Tibial nerve (tissue), 4 donors: Measurements from ENCODE around the gene PRR9. TPM values are rescaled to one million over a fixed set of nuclear protein-coding genes. Genes with fewer than 3 reads are reported as not detected.
"Not testable (repeated sequence)": the region's sequence is repeated elsewhere in the genome, so short reads cannot be mapped to it uniquely, and the experiment has no call there.

Experiments used
- DNase-seq, 2 donors: peaks; one replicate each; pipeline ENCODE4 v3.0.0-alpha.2; 2019; ENCODE audit warnings: low spot score in 2 of 2
- H3K27ac ChIP-seq, 4 donors: fragments of 200-600 bp; sonication (generic) in 3 of 4; one replicate each; pipeline ENCODE4 v1.5.1; 2017 to 2019; ENCODE audit warnings: mild to moderate bottlenecking in 1 of 4
- H3K27me3 ChIP-seq, 2 donors: fragments of 200-600 bp; sonication (generic) in 1 of 2; one replicate each; pipeline versions ENCODE4 v1.5.1 to v1.6.0; 2017 to 2019
- H3K36me3 ChIP-seq, 3 donors: fragments of 200-600 bp; sonication (generic); one replicate each; pipeline ENCODE4 v1.5.1; 2018 to 2019
- H3K4me1 ChIP-seq, 4 donors: fragments of 200-600 bp; sonication (generic) in 3 of 4; one replicate each; pipeline ENCODE4 v1.5.1; 2017 to 2019
- H3K4me3 ChIP-seq, 4 donors: fragments of 200-600 bp; sonication (generic) in 3 of 4; one replicate each; pipeline ENCODE4 v1.5.1; 2017 to 2019; ENCODE audit warnings: mild to moderate bottlenecking in 1 of 4, moderate library complexity in 1 of 4
- H3K9me3 ChIP-seq, 4 donors: fragments of 200-600 bp; sonication (generic) in 3 of 4; one replicate each; pipeline ENCODE4 v1.5.1; 2017 to 2019
- EP300 ChIP-seq, 2 donors: sonication (generic); formaldehyde crosslinking; IDR thresholded peaks; one replicate each; pipeline ENCODE4 v1.6.1; 2017; ENCODE audit warnings: antibody characterized with exemption in 2 of 2, mild to moderate bottlenecking in 1 of 2
- POLR2A ChIP-seq, 2 donors: fragments of 450-650 bp; IDR thresholded peaks; one replicate each; pipeline ENCODE4 v1.6.1; 2017; ENCODE audit warnings: antibody characterized with exemption in 2 of 2, mild to moderate bottlenecking in 2 of 2, moderate library complexity in 2 of 2
- WGBS, 2 donors: methylation state at CpG; one replicate each; pipeline ENCODE4 v1.1.5; 2018; 5-methylcytosine and 5-hydroxymethylcytosine counted together
- total RNA-seq, 4 donors: library from RNA; depleted of rRNA; stranded (reverse); fragments of >200 nt; gene quantifications; one replicate each; pipeline ENCODE4 v1.1.0, GENCODE V29; 2016
- TF ChIP-seq, protein P1 (sequence below), 5 experiments: fragments of 200-600 bp in 3 of 5; fragments of 450-650 bp in 2 of 5; sonication (generic) in 3 of 5; IDR thresholded peaks; one replicate each; pipeline ENCODE4 v1.5.1; 2016 to 2019; ENCODE audit warnings: antibody characterized with exemption in 5 of 5, mild to moderate bottlenecking in 3 of 5, moderate library complexity in 2 of 5

PRR9 gene
- total RNA-seq, 4 donors from 2014 or later: not detected

DNA sequence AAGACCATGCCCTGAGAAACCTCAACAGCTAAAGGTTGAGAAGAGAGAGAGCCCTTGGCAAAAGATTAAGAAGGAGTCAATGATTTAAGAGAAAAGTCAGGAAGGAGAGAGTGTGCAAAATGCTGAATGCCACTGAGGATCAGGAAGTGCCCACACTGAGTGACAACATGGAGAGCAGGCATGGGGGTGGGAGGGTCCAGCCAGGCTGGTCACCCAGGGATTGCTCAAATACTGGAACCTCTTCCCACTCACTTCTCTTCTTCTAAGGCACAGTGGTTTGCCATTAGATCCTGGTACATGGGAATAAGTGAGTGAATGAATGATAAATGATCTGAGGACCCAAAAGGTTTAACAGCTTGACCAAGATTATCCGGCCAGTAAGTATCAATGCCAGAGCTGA is 11.1 kb downstream of the PRR9 start:
- Histone ChIP-seq H3K27me3 (peaks cover 0 to 4% of the 10 kb centered on the region in 2 donors), H3K4me3 (no peak overlapping the region), H3K4me1 (peaks cover 0 to 3% (median 0%) of the 10 kb centered on the region in 4 donors), H3K9me3 (no peaks in the 10 kb centered on the region), H3K27ac (no peak overlapping the region), H3K36me3 (no peaks in the 10 kb centered on the region)
- DNase-seq: no peak
- 82 to 92% methylated on average over 1 of the region's 1 CpG for WGBS, 2 donors
- TF ChIP-seq EP300 (IDR thresholded peaks at IDR 0.05) (no peak), POLR2A (IDR thresholded peaks at IDR 0.05) (no peak)
- TF ChIP-seq, protein P1, sequence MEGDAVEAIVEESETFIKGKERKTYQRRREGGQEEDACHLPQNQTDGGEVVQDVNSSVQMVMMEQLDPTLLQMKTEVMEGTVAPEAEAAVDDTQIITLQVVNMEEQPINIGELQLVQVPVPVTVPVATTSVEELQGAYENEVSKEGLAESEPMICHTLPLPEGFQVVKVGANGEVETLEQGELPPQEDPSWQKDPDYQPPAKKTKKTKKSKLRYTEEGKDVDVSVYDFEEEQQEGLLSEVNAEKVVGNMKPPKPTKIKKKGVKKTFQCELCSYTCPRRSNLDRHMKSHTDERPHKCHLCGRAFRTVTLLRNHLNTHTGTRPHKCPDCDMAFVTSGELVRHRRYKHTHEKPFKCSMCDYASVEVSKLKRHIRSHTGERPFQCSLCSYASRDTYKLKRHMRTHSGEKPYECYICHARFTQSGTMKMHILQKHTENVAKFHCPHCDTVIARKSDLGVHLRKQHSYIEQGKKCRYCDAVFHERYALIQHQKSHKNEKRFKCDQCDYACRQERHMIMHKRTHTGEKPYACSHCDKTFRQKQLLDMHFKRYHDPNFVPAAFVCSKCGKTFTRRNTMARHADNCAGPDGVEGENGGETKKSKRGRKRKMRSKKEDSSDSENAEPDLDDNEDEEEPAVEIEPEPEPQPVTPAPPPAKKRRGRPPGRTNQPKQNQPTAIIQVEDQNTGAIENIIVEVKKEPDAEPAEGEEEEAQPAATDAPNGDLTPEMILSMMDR (IDR thresholded peaks at IDR 0.05): no peak

DNA sequence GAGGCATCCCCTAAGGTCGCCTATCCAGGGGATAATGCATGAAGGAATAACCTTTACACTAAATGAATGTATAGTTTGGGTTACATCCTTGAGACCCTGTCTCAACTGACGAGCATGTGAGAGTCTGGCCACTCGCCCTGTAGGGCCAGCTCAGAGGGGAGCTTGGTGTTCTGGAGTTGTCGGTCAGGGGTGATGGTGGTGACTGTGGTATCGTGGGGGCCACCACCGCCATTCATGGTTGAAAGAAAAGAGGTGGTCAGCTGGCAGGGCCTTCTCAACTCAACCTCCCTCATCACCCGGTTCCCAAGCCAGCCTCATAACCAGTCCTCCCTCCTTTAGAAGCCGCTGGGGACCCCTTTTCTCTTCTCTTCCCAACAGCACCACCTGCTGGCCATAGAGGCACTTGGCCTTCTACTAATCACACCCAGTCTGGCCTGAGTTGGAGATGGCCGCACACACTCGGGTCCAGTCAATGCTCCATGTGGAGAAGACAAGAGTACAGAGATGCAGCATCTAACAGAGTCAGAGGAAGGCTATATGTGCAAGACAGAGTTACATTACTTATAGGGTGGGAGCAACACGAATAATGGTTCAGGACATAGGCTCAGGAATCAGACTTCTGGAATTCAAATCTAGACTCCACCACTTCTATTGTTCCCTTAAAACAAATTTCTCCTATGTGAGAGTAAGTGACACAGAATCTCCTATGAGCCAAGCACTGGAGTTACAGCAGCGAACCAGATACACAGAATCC is 11.9 kb downstream of the PRR9 start:
- 48 to 50% methylated on average over 12 of the region's 12 CpGs for WGBS, 2 donors
- not testable (repeated sequence) for H3K4me1 ChIP-seq, H3K27me3 ChIP-seq, H3K36me3 ChIP-seq, H3K9me3 ChIP-seq, H3K27ac ChIP-seq, H3K4me3 ChIP-seq, DNase-seq
- TF ChIP-seq, protein P1 (IDR thresholded peaks at IDR 0.05): peak in 2 of 5 experiments; percentile 10 to 18

DNA sequence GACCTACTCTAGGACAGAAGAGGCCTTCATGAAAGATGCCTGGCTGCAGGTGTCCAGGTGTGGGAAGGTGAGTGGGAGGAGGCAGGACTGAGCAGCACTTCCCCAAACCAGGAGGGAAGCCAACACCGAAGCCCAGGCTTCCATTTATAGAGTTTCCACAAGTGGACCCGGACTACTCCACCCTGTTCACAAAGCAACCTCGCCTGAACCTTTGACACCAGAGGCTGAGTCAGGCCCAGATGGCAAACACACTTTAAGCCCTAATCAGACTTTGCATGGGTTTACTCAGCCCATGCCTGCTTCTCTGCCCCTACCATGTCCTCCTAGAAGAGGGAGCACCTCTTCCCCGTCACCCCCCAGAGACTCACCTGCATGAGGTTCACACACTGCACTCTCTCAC is 14.0 kb downstream of the PRR9 start:
- no peak for TF ChIP-seq POLR2A (IDR thresholded peaks at IDR 0.05)
- TF ChIP-seq, protein P1 (IDR thresholded peaks at IDR 0.05): no peak
- TF ChIP-seq EP300 (IDR thresholded peaks at IDR 0.05): no peak
- Histone ChIP-seq H3K27me3 (peaks cover 0 to 4% of the 10 kb centered on the region in 2 donors), H3K27ac (no peak overlapping the region), H3K9me3 (no peaks in the 10 kb centered on the region), H3K36me3 (no peaks in the 10 kb centered on the region), H3K4me3 (no peak overlapping the region), H3K4me1 (peaks cover 0 to 3% (median 0%) of the 10 kb centered on the region in 4 donors)
- WGBS, 2 donors: 69 to 76% methylated on average over 4 of the region's 4 CpGs
- no peak for DNase-seq

DNA sequence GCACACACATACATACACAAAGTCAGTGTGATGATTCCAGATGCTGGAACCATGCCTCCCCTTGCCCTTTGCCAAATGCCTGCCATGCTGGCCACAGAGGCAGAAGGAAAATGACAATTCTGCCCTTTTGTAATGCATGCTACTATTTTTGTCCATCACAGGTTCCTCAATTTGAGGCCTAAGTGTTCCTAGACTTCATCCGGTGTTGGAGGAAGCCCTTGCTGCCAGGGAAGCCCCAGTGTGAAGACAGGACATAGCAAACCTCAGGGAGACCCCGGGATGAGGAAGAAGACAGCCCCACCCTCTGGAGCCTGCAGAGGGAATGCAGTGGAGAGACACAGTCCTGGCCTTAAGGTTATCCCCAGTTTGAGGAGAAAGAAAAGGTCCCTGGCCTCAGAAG is 14.4 kb downstream of the PRR9 start:
- no peak overlapping the region for H3K4me3 ChIP-seq
- TF ChIP-seq, protein P1 (IDR thresholded peaks at IDR 0.05): no peak
- TF ChIP-seq POLR2A (IDR thresholded peaks at IDR 0.05) (no peak), EP300 (IDR thresholded peaks at IDR 0.05) (peak in 1 of 2 donors; percentile 56)
- DNase-seq: no peak
- H3K36me3 ChIP-seq: no peaks in the 10 kb centered on the region
- H3K9me3 ChIP-seq: no peaks in the 10 kb centered on the region
- WGBS, 2 donors: 55 to 74% methylated on average over 2 of the region's 2 CpGs
- H3K4me1 ChIP-seq: peaks cover 0 to 3% (median 0%) of the 10 kb centered on the region in 4 donors
- no peak overlapping the region for H3K27ac ChIP-seq
- H3K27me3 ChIP-seq: peaks cover 0 to 2% of the 10 kb centered on the region in 2 donors

DNA sequence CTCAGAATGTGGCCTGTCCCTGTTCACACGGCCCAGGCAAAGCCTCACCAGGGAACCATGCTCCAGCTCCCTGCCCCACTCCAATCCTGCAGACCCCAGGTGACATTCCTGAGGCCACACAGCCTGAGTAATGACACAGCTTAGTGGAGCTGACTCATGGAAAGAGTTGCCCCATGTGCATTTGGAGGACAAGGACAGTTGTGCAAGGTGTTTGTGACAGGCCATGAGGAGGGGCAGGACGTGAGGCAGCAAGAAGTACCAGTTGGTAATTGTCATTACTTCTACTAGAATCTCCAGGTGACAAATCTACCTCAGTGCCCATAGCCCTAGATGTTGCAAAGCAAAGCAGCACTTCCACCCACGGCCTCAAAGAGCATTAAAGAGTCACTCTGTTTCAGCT is 15.2 kb downstream of the PRR9 start:
- TF ChIP-seq EP300 (IDR thresholded peaks at IDR 0.05): no peak
- no peak for TF ChIP-seq POLR2A (IDR thresholded peaks at IDR 0.05)
- TF ChIP-seq, protein P1 (IDR thresholded peaks at IDR 0.05): no peak
- Histone ChIP-seq H3K4me1 (peaks cover 0 to 3% (median 0%) of the 10 kb centered on the region in 4 donors), H3K27me3 (no peaks in the 10 kb centered on the region), H3K4me3 (no peak overlapping the region), H3K27ac (no peak overlapping the region), H3K36me3 (no peaks in the 10 kb centered on the region), H3K9me3 (no peaks in the 10 kb centered on the region)
- DNase-seq: no peak
- WGBS, 2 donors: 60 to 62% methylated on average over 3 of the region's 3 CpGs
